SK-N-SH (cell line): Measurements from ENCODE around the gene TSSC4. TPM values are rescaled to one million over a fixed set of nuclear protein-coding genes. Genes with fewer than 3 reads are reported as not detected.
A peak's percentile ranks its signal among the peaks of the same experiment; 100 is the strongest.

Source experiments
- CTCF ChIA-PET: fragments of 300-600, 350-600 bp; formaldehyde crosslinking; extraction: SDS; loops from one replicate; lab custom pipeline; 2021; lab: Yijun Ruan, JAX
- POLR2A ChIA-PET: fragments of 350-600 bp; sonication (Branson Sonifier 250); formaldehyde crosslinking; extraction: SDS; loops from one replicate; lab custom pipeline; 2020; ENCODE audit warnings: antibody characterized with exemption, inconsistent platforms; lab: Yijun Ruan, JAX
- DNase-seq: peaks from one replicate; pipeline ENCODE4 v3.0.0; 2012
- H2AFZ ChIP-seq: fragments of 200-600 bp; sonication (generic); 2 replicates; pipeline ENCODE4 v1.8.1; 2016; ENCODE audit warnings: antibody characterized with exemption, mild to moderate bottlenecking, low read depth
- H3F3A ChIP-seq: fragments of 200-600 bp; sonication (generic); replicated peaks from 2 replicates; pipeline ENCODE3; 2016; ENCODE audit warnings: antibody characterized with exemption, mild to moderate bottlenecking; ENCODE audit not compliant: insufficient read depth
- H3K27ac ChIP-seq, 2 experiments: fragments of 200-500 bp in 1 of 2; fragments of 200-600 bp in 1 of 2; sonication (Bioruptor generic) in 1 of 2; sonication (generic), shearing (Covaris generic) in 1 of 2; 2 replicates each; pipeline versions ENCODE4 v1.5.1 to v1.6.1; 2014 to 2016; ENCODE audit warnings: low read depth in 2 of 2, inconsistent platforms in 1 of 2, low read length in 1 of 2, mild to moderate bottlenecking in 1 of 2, mixed read lengths in 1 of 2
- H3K27me3 ChIP-seq: fragments of 200-600 bp; sonication (generic), shearing (Covaris generic); 2 replicates; pipeline ENCODE4 v1.6.1; 2016; ENCODE audit warnings: mixed run types; ENCODE audit not compliant: insufficient read depth
- H3K36me3 ChIP-seq, 2 experiments: fragments of 200-500 bp in 1 of 2; fragments of 200-600 bp in 1 of 2; sonication (Bioruptor generic) in 1 of 2; sonication (generic) in 1 of 2; replicated peaks in 1 of 2; 2 replicates each; pipeline versions ENCODE3 to v1.5.1; 2014 to 2016; ENCODE audit warnings: low read length in 1 of 2, mild to moderate bottlenecking in 1 of 2; ENCODE audit not compliant: insufficient read depth in 2 of 2, control insufficient read depth in 1 of 2
- H3K4me1 ChIP-seq, 2 experiments: fragments of 200-500 bp in 1 of 2; fragments of 200-600 bp in 1 of 2; sonication (Bioruptor generic) in 1 of 2; sonication (generic), shearing (Covaris generic) in 1 of 2; 2 replicates each; pipeline versions ENCODE4 v1.5.1 to v1.6.1; 2014 to 2016; ENCODE audit warnings: low read depth in 1 of 2, low read length in 1 of 2, mixed run types in 1 of 2; ENCODE audit not compliant: insufficient read depth in 2 of 2, control insufficient read depth in 1 of 2
- H3K4me2 ChIP-seq: fragments of 200-600 bp; sonication (generic), shearing (Covaris generic); 2 replicates; pipeline ENCODE4 v1.6.1; 2017; ENCODE audit warnings: mixed run types
- H3K4me3 ChIP-seq, 2 experiments: fragments of 200-500 bp in 1 of 2; fragments of 200-600 bp in 1 of 2; sonication (Bioruptor generic) in 1 of 2; sonication (generic), shearing (Covaris generic) in 1 of 2; 2 replicates each; pipeline versions ENCODE4 v1.5.1 to v1.8.1; 2014 to 2016; ENCODE audit warnings: low read depth in 2 of 2, inconsistent platforms in 1 of 2, low read length in 1 of 2, mild to moderate bottlenecking in 1 of 2, mixed read lengths in 1 of 2, moderate library complexity in 1 of 2
- H3K79me2 ChIP-seq: fragments of 200-600 bp; sonication (generic); 2 replicates; pipeline ENCODE4 v1.8.1; 2017; ENCODE audit warnings: mild to moderate bottlenecking; ENCODE audit not compliant: insufficient read depth
- H3K9ac ChIP-seq: fragments of 200-600 bp; sonication (generic); 2 replicates; pipeline ENCODE4 v1.6.1; 2017; ENCODE audit warnings: mixed run types
- H3K9me2 ChIP-seq: fragments of 200-600 bp; sonication (generic); 2 replicates; pipeline ENCODE4 v1.6.1; 2017; ENCODE audit warnings: mixed run types
- H3K9me3 ChIP-seq: fragments of 200-600 bp; sonication (generic); 2 replicates; pipeline ENCODE4 v1.6.1; 2017; ENCODE audit warnings: mixed run types, mild to moderate bottlenecking, moderate library complexity
- H4K20me1 ChIP-seq: fragments of 200-600 bp; sonication (generic); 2 replicates; pipeline ENCODE4 v1.6.1; 2017; ENCODE audit warnings: mild to moderate bottlenecking, mixed run types; ENCODE audit not compliant: insufficient read depth
- CHD2 ChIP-seq: fragments of 150-350 bp; IDR thresholded peaks from 2 replicates; pipeline ENCODE4 v1.6.1; 2018; ENCODE audit warnings: low read length; ENCODE audit not compliant: partially characterized antibody
- EP300 ChIP-seq, 2 experiments: IDR thresholded peaks; 2 replicates each; pipeline versions ENCODE4 v1.4.0 to v1.6.1; 2012; ENCODE audit warnings: borderline replicate concordance in 1 of 2, low read depth in 1 of 2, low read length in 1 of 2
- FOXM1 ChIP-seq: IDR thresholded peaks from 2 replicates; pipeline ENCODE4 v1.4.0; 2012; ENCODE audit warnings: low read depth, mild to moderate bottlenecking
- GABPA ChIP-seq: IDR thresholded peaks from 2 replicates; pipeline ENCODE4 v1.4.0; 2012; ENCODE audit warnings: low read depth, mild to moderate bottlenecking
- IRF3 ChIP-seq: fragments of 150-350 bp; IDR thresholded peaks from 2 replicates; pipeline ENCODE4 v1.6.1; 2016; ENCODE audit warnings: mild to moderate bottlenecking, low read depth, low read length
- NFIC ChIP-seq: IDR thresholded peaks from 2 replicates; pipeline ENCODE4 v1.4.0; 2012; ENCODE audit warnings: borderline replicate concordance
- NRF1 ChIP-seq: IDR thresholded peaks from 2 replicates; pipeline ENCODE4 v1.6.1; 2012; ENCODE audit warnings: low read depth, mild to moderate bottlenecking, low read length
- RAD21 ChIP-seq: IDR thresholded peaks from 2 replicates; pipeline ENCODE4 v1.6.1; 2012; ENCODE audit warnings: mild to moderate bottlenecking, low read length
- SMC3 ChIP-seq: IDR thresholded peaks from 2 replicates; pipeline ENCODE4 v1.6.1; 2012; ENCODE audit warnings: low read depth, low read length, improper control_type of control experiment
- TCF12 ChIP-seq: IDR thresholded peaks from 2 replicates; pipeline ENCODE4 v1.4.0; 2012
- WGBS: methylation state at CpG from one replicate; pipeline ENCODE4 v1.1.6; 2017; ENCODE audit warnings: low lambda C conversion rate; 5-methylcytosine and 5-hydroxymethylcytosine counted together
- polyA plus RNA-seq, 3 experiments: library from polyadenylated mRNA; depleted of rRNA; stranded (reverse); fragments of >200 nt; gene quantifications; 2 replicates each; pipeline ENCODE4 v1.2.3, GENCODE V29; 2012
- TF ChIP-seq, protein P1 (sequence below): IDR thresholded peaks from 2 replicates; pipeline ENCODE4 v1.4.0; 2012; ENCODE audit warnings: low read depth
- TF ChIP-seq, protein P2 (sequence below): fragments of 200-600 bp; sonication (generic); IDR thresholded peaks from 2 replicates; pipeline ENCODE4 v1.6.1; 2017; ENCODE audit warnings: antibody characterized with exemption, mild to moderate bottlenecking, moderate library complexity

Gene TSSC4
- polyA plus RNA-seq, 1 of the 3 experiments (the other 2 are of a cell fraction) = 45.1 TPM

DNA sequence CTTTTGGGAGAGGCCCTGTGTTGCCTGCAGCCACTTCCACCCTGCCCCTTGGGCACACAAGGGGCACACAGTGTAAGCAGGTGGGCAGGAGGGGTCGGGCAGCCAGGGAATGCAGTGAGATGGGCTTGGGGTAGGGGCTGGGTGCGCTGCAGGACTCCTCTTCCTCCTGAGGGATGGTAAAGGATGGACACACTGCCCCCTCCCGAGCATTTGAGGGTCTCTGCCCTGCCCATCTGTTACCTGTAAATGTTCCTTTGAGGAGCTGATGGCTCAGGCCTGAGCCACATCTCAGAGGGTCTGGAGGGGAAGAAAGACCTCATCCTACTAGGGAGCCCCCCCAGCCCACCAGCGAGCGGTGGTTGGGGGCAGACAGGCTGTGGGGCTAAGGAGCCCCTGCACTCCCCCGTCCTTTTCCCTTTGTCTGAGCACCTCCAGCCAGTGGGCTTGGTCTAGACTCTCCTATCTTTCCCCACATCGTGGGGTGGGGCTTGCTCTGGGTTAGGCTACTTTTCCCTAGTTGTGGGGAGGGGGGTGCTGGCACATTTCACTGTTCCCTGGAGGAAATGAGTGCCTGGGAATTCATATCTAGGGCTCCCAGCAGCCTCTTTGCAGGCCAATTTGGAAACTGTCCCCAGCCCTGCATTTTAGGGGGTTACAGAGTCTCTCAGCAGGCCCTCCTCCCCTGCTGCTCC, 1.7 kb upstream of the TSSC4 start:
- H3K79me2 ChIP-seq = peaks cover 34% of the 10 kb centered on the region

GRCh38 chr11:2399488-2400068, 972 bp upstream of the TSSC4 start:
- POLR2A ChIA-PET = interaction anchor here (1.0 to 3.0 kb wide), 4 partner anchors 22 to 486 kb away, joined by 3 to 22 read pairs (median 10); partner anchors contain the start of genes CD81 and CDKN1C
- H3K9ac ChIP-seq = peak overlapping the region; percentile 94
- no peaks in the 10 kb centered on the region for H3K9me3 ChIP-seq
- CTCF ChIA-PET = interaction anchor here (0.6 to 9.9 kb wide), 24 partner anchors 9 to 517 kb away, joined by 3 to 166 read pairs (median 5); partner anchors contain the start of gene CD81
- H3K79me2 ChIP-seq = peaks cover 30% of the 10 kb centered on the region
- peak overlapping the region; percentile 93 to 95 for H3K27ac ChIP-seq
- H3F3A ChIP-seq = peaks cover 10% of the 10 kb centered on the region
- TF ChIP-seq CHD2 (no peak), EP300 (IDR thresholded peaks at IDR 0.05; ENCODE audit: borderline replicate concordance in 1 of 2, low read depth in 1 of 2, low read length in 1 of 2) (0 out of 4 replicates have a peak, but pooled peaks of 1 of the 2 experiments have one; percentile 4)
- H3K27me3 ChIP-seq = no peaks in the 10 kb centered on the region
- no peak overlapping the region for H2AFZ ChIP-seq
- H3K4me1 ChIP-seq = peaks cover 10 to 23% of the 10 kb centered on the region in 2 experiments; a peak in 2 of 4 replicates
- H3K4me3 ChIP-seq = peak overlapping the region; percentile 88 to 91
- WGBS = 44% methylated on average over 3 of the region's 23 CpGs
- no peaks in the 10 kb centered on the region for H3K9me2 ChIP-seq
- H3K36me3 ChIP-seq = peaks cover 8 to 46% of the 10 kb centered on the region in 2 experiments
- no peak for DNase-seq
- H4K20me1 ChIP-seq = no peaks in the 10 kb centered on the region; the same call in 1 of the 2 replicates
- H3K4me2 ChIP-seq = peak overlapping the region; percentile 99

More for the DNA sequence above, 1.7 kb upstream of the TSSC4 start:
- WGBS = 46% methylated on average over 3 of the region's 7 CpGs
- POLR2A ChIA-PET = interaction anchor here (1.0 to 3.0 kb wide), 2 partner anchors 21 to 94 kb away, joined by 4 to 22 read pairs; partner anchors contain the start of gene CD81
- Histone ChIP-seq H3K36me3 (peaks cover 8 to 48% of the 10 kb centered on the region in 2 experiments), H3K4me2 (peak overlapping the region; percentile 99), H2AFZ (no peak overlapping the region), H3K9me3 (no peaks in the 10 kb centered on the region), H3K27ac (peak overlapping the region; percentile 93 to 95), H3F3A (peaks cover 10% of the 10 kb centered on the region), H3K9ac (peak overlapping the region; percentile 94; the same call in 1 of the 2 replicates), H3K4me1 (peaks cover 10 to 23% of the 10 kb centered on the region in 2 experiments; a peak in 2 of 4 replicates), H3K9me2 (no peaks in the 10 kb centered on the region), H3K27me3 (no peaks in the 10 kb centered on the region), H4K20me1 (peaks cover 3% of the 10 kb centered on the region; the same call in 1 of the 2 replicates), H3K4me3 (peak overlapping the region; percentile 88 to 91)
- CTCF ChIA-PET = interaction anchor here (0.6 to 9.9 kb wide), 17 partner anchors 12 to 212 kb away, joined by 3 to 166 read pairs (median 5); no protein-coding TSS in a partner anchor
- DNase-seq = peak; percentile 67
- TF ChIP-seq TCF12 (no peak), RAD21 (peak; percentile 48), NFIC (no peak), NRF1 (no peak), IRF3 (no peak), GABPA (no peak), FOXM1 (no peak), SMC3 (peak; percentile 33; the same call in 1 of the 2 replicates)
- TF ChIP-seq, protein P1, sequence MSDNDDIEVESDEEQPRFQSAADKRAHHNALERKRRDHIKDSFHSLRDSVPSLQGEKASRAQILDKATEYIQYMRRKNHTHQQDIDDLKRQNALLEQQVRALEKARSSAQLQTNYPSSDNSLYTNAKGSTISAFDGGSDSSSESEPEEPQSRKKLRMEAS = no peak
- TF ChIP-seq, protein P2, sequence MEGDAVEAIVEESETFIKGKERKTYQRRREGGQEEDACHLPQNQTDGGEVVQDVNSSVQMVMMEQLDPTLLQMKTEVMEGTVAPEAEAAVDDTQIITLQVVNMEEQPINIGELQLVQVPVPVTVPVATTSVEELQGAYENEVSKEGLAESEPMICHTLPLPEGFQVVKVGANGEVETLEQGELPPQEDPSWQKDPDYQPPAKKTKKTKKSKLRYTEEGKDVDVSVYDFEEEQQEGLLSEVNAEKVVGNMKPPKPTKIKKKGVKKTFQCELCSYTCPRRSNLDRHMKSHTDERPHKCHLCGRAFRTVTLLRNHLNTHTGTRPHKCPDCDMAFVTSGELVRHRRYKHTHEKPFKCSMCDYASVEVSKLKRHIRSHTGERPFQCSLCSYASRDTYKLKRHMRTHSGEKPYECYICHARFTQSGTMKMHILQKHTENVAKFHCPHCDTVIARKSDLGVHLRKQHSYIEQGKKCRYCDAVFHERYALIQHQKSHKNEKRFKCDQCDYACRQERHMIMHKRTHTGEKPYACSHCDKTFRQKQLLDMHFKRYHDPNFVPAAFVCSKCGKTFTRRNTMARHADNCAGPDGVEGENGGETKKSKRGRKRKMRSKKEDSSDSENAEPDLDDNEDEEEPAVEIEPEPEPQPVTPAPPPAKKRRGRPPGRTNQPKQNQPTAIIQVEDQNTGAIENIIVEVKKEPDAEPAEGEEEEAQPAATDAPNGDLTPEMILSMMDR = 0 out of 2 replicates have a peak, but pooled peaks have one; percentile 18
